Panc1 (cell line): Measurements from ENCODE around the gene EIF3J.

Experiments
- CTCF ChIP-seq: fragments of 450-650 bp; IDR thresholded peaks from 2 replicates; pipeline ENCODE4 v1.5.1; 2017; ENCODE audit warnings: mild to moderate bottlenecking
- POLR2AphosphoS5 ChIP-seq: IDR thresholded peaks from 2 replicates; pipeline ENCODE4 v1.6.1; 2012; ENCODE audit warnings: mild to moderate bottlenecking, low read depth, low read length, moderate library complexity
- TCF7L2 ChIP-seq: IDR thresholded peaks from 2 replicates; pipeline ENCODE4 v1.6.1; 2011; ENCODE audit warnings: mild to moderate bottlenecking, low read depth, low read length, inconsistent platforms

GRCh38 chr15:44573386-44573785 is 36.4 kb downstream of the EIF3J start:
- TF ChIP-seq CTCF: no peak
- no peak for TF ChIP-seq POLR2AphosphoS5
- no peak for TF ChIP-seq TCF7L2
